Ovary (tissue), 9 donors: Measurements from ENCODE around the gene CDYL2. TPM values are rescaled to one million over a fixed set of nuclear protein-coding genes. Genes with fewer than 3 reads are reported as not detected.

Experiments
- DNase-seq, 5 donors: peaks; one replicate each; pipeline ENCODE4 v3.0.0-alpha.2; 2019 to 2020
- H3K27ac ChIP-seq, 2 donors: fragments of 200-600 bp; one replicate each; pipeline versions ENCODE4 v1.5.1 to v1.8.0; 2019 to 2022
- H3K27me3 ChIP-seq: fragments of 200-600 bp; one replicate; pipeline ENCODE4 v1.8.0; 2022
- H3K36me3 ChIP-seq: fragments of 200-600 bp; sonication (generic); one replicate; pipeline ENCODE4 v1.5.1; 2019
- H3K4me1 ChIP-seq: one replicate; pipeline ENCODE4 v1.8.1; 2013; ENCODE audit warnings: mild to moderate bottlenecking, moderate library complexity; ENCODE audit not compliant: insufficient read depth
- H3K4me3 ChIP-seq: fragments of 200-600 bp; sonication (generic); one replicate; pipeline ENCODE4 v1.5.1; 2017
- H3K9me3 ChIP-seq, 2 donors: fragments of 200-600 bp in 1 of 2; sonication (generic) in 1 of 2; one replicate each; pipeline versions ENCODE4 v1.5.1 to v1.8.1; 2013 to 2019; ENCODE audit warnings: mild to moderate bottlenecking in 1 of 2, moderate library complexity in 1 of 2
- EP300 ChIP-seq: sonication (generic); formaldehyde crosslinking; IDR thresholded peaks from one replicate; pipeline ENCODE4 v1.6.1; 2017; ENCODE audit warnings: antibody characterized with exemption
- POLR2A ChIP-seq: fragments of 450-650 bp; IDR thresholded peaks from one replicate; pipeline ENCODE4 v1.6.1; 2017; ENCODE audit warnings: antibody characterized with exemption, mild to moderate bottlenecking, moderate library complexity
- WGBS, 3 donors: extraction: QIAGEN DNeasy Blood & Tissue Kit in 1 of 3; methylation state at CpG; one replicate each; pipeline versions ENCODE4 v1.1.5 to v1.1.7; 2013 to 2017; 5-methylcytosine and 5-hydroxymethylcytosine counted together
- intact Hi-C, 4 donors: fragments of 100-400 bp; cut with DNase I; formaldehyde crosslinking; loops; one replicate each; pipeline versions ENCODE4 v1.11.0 to v1.15.1; 2022 to 2023
- polyA plus RNA-seq, 2 donors: library from polyadenylated mRNA; stranded (reverse); fragments of 200-250 nt in 1 of 2; fragments of 350-450 nt in 1 of 2; fragmentation: Illumina TruSeq in 1 of 2; extraction: RNeasy Lipid Tissue Mini Kit (QIAGEN cat#74804) in 1 of 2; gene quantifications; one replicate each; pipeline ENCODE4 v1.2.3, GENCODE V29; 2013 to 2014
- total RNA-seq, 7 donors: library from RNA; depleted of rRNA in 2 of 7; stranded (reverse); fragments of >200 nt in 2 of 7; fragmentation: NEBNext Ultra II Directional in 3 of 7; extraction: Animal tissue kit (Norgen Biotek cat#: 25700) in 3 of 7; gene quantifications; one replicate each; pipeline versions ENCODE4 v1.1.0 to v1.2.4, GENCODE V29; 2016 to 2023
- TF ChIP-seq, protein P1 (sequence below), 3 donors: fragments of 450-650 bp in 2 of 3; fragments of 200-600 bp in 1 of 3; IDR thresholded peaks; one replicate each; pipeline versions ENCODE4 v1.5.1 to v1.8.0; 2016 to 2022; ENCODE audit warnings: antibody characterized with exemption in 3 of 3, mild to moderate bottlenecking in 1 of 3
- donor health status: DM: no; HTN: no; CAD: no; lungs with moderate emphysema.
- donor health status: DM: no; HTN: no; CAD: no.
- donor health status: Bipolar disorder and iron deficiency.
- donor health status: DM: yes; HTN: yes; CAD: no.
- donor health status: DM: no; HTN: no; CAD: no.
- donor health status: DM: yes; HTN: yes; CAD: no.

Gene CDYL2
- total and polyA plus RNA-seq, 9 donors, result 0.48 to 4.4 (median 1.8) TPM

DNA sequence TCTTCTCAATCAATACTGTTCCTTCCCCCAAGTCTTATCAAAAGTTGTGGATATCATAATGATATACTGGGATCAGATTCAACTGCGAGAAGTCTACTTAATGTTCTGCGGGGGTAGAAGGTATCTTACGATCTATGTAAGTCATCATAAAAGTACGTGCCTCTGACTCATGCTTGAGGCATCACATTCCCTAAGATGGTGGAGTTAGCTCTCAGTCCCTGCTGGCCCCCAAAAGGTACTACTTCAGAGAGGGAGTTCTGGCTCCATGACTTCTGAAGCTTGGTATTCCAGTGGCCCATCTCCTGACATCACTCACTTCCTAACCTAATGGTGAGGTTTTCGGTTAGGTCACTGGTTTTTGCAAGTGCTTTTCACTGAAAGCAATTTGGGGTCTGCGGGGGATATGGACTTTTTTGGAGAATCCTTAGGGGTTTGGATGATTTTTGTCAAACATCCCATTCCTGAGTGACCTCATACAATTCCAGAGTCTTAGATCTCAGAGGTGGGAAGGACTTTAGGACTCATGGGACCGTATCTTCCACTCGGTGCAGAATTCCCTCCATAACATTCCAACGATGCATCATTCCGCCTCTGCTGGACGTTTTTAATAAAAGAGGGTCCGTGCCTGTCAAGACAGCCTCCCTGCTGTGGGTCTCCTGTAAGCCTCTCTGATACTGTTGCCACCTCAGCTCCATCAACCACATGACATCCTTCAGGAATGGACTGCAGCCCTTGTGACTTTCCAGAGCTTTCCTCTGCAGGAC, 189.3 kb downstream of the CDYL2 start:
- no peaks in the 10 kb centered on the region for H3K27me3 ChIP-seq
- H3K4me1 ChIP-seq, result no peaks in the 10 kb centered on the region
- H3K27ac ChIP-seq, result no peak overlapping the region
- WGBS, 3 donors, result 90 to 91% (median 91%) methylated on average over 12 of the region's 12 CpGs
- no peak overlapping the region for H3K4me3 ChIP-seq
- TF ChIP-seq, protein P1, sequence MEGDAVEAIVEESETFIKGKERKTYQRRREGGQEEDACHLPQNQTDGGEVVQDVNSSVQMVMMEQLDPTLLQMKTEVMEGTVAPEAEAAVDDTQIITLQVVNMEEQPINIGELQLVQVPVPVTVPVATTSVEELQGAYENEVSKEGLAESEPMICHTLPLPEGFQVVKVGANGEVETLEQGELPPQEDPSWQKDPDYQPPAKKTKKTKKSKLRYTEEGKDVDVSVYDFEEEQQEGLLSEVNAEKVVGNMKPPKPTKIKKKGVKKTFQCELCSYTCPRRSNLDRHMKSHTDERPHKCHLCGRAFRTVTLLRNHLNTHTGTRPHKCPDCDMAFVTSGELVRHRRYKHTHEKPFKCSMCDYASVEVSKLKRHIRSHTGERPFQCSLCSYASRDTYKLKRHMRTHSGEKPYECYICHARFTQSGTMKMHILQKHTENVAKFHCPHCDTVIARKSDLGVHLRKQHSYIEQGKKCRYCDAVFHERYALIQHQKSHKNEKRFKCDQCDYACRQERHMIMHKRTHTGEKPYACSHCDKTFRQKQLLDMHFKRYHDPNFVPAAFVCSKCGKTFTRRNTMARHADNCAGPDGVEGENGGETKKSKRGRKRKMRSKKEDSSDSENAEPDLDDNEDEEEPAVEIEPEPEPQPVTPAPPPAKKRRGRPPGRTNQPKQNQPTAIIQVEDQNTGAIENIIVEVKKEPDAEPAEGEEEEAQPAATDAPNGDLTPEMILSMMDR (IDR thresholded peaks at IDR 0.05), result no peak
- TF ChIP-seq POLR2A, result no peak
- TF ChIP-seq EP300, result no peak
- no peaks in the 10 kb centered on the region for H3K9me3 ChIP-seq
- intact Hi-C loops, result no loop called here
- H3K36me3 ChIP-seq, result no peaks in the 10 kb centered on the region
- DNase-seq, result no peak

DNA sequence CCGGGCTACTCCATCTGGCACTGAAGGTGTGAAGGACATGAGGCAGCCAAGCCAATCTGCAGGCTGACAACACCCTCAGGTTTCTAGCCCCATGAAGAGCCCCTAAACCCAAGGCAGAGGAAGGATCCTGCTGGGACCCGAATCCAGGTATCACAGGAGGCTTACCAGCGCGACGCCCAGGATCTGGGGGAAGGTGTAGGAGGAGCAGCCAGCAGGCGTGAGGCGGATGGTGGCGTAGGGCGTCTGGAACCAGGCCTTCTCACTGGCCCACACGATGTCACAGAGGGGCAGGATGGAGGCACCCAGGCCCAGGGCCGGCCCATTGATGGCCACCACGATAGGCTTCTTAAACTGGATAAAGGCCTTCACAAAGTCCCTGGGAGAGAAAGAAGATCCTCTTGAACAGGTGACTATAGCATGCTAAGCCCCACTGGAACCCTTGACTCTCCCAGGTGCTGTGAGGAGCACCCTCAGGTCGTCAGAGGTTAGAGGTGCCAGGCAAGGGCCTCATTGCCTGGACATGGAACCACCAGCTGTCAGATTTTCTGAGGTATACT, 191.9 kb downstream of the CDYL2 start:
- H3K4me3 ChIP-seq, result no peak overlapping the region
- 94 to 95% (median 94%) methylated on average over 13 of the region's 13 CpGs for WGBS, 3 donors
- DNase-seq, result no peak

GRCh38 chr16:80611930-80612327, 192.5 kb downstream of the CDYL2 start:
- no peaks in the 10 kb centered on the region for H3K27me3 ChIP-seq
- 90 to 94% (median 91%) methylated on average over 11 of the region's 11 CpGs for WGBS, 3 donors
- TF ChIP-seq, protein P1 (IDR thresholded peaks at IDR 0.05), result no peak
- TF ChIP-seq EP300 (no peak), POLR2A (no peak)
- no peak overlapping the region for H3K4me3 ChIP-seq
- H3K27ac ChIP-seq, result no peak overlapping the region
- no peaks in the 10 kb centered on the region for H3K4me1 ChIP-seq
- DNase-seq, result no peak
- no peaks in the 10 kb centered on the region for H3K9me3 ChIP-seq
- H3K36me3 ChIP-seq, result no peaks in the 10 kb centered on the region
- intact Hi-C loops, result no loop called here

More for the DNA sequence above, 191.9 kb downstream of the CDYL2 start:
- H3K27ac ChIP-seq, result no peak overlapping the region
- no peak for TF ChIP-seq EP300
- TF ChIP-seq POLR2A, result no peak
- TF ChIP-seq, protein P1 (IDR thresholded peaks at IDR 0.05), result no peak
- H3K4me1 ChIP-seq, result no peaks in the 10 kb centered on the region
- no peaks in the 10 kb centered on the region for H3K27me3 ChIP-seq
- intact Hi-C loops, result no loop called here
- H3K9me3 ChIP-seq, result no peaks in the 10 kb centered on the region
- no peaks in the 10 kb centered on the region for H3K36me3 ChIP-seq

- Histone ChIP-seq H3K36me3 (no peaks in the 10 kb centered on the region), H3K4me1 (no peaks in the 10 kb centered on the region), H3K27me3 (no peaks in the 10 kb centered on the region), H3K9me3 (no peaks in the 10 kb centered on the region), H3K4me3 (no peak overlapping the region), H3K27ac (no peak overlapping the region)
- intact Hi-C loops, result no loop called here
- WGBS, 3 donors, result 78 to 80% (median 80%) methylated on average over 16 of the region's 16 CpGs
- DNase-seq, result no peak
- TF ChIP-seq EP300 (no peak), POLR2A (no peak)
- TF ChIP-seq, protein P1 (IDR thresholded peaks at IDR 0.05), result no peak
Measured at GRCh38 chr16:80611171-80611929, 193.0 kb downstream of the CDYL2 start.
